B cell (primary cell): Measurements from ENCODE around the gene GLIS1. TPM values are rescaled to one million over a fixed set of nuclear protein-coding genes. Genes with fewer than 3 reads are reported as not detected.

Source experiments
- ATAC-seq: fragments of 200-7000 bp; cut with Tn5 transposase; one replicate; pipeline ENCODE4 v1.10.0; 2021; ENCODE audit warnings: low read depth, mild to moderate bottlenecking, moderate number of reproducible peaks, moderate library complexity
- CTCF ChIA-PET: fragments of 350-600 bp; sonication (Branson Sonifier 250); formaldehyde crosslinking; loops from one replicate; lab custom pipeline; 2021; ENCODE audit warnings: antibody characterized with exemption, inconsistent platforms; lab: Charles Lee
- POLR2A ChIA-PET: fragments of 350-600 bp; sonication (Branson Sonifier 250); formaldehyde crosslinking; loops from one replicate; lab custom pipeline; 2021; ENCODE audit warnings: antibody characterized with exemption; lab: Charles Lee
- DNase-seq: peaks from one replicate; pipeline ENCODE4 v3.0.0; 2013
- H2AFZ ChIP-seq: 2 replicates; pipeline ENCODE4 v1.6.1; 2012; ENCODE audit warnings: mild to moderate bottlenecking, low read depth, low read length; ENCODE audit not compliant: insufficient read depth, poor library complexity, severe bottlenecking
- H3K27ac ChIP-seq, 2 donors: 1 replicate in 1 of 2; 2 replicates in 1 of 2; pipeline ENCODE4 v1.5.1; 2012 to 2013; ENCODE audit warnings: low read length in 2 of 2, mild to moderate bottlenecking in 2 of 2, moderate library complexity in 1 of 2
- H3K27me3 ChIP-seq, 4 experiments: fragments of 200-600 bp in 1 of 4; sonication (generic) in 1 of 4; replicated peaks in 1 of 4; 1 replicate in 2 of 4; 2 replicates in 2 of 4; pipeline versions ENCODE4 v1.6.1 to v1.7.0; 2013 to 2016; ENCODE audit warnings: low read length in 3 of 4, mild to moderate bottlenecking in 2 of 4, mixed read lengths in 1 of 4, moderate library complexity in 1 of 4; ENCODE audit not compliant: insufficient read depth in 4 of 4, control insufficient read depth in 3 of 4; ENCODE audit errors: control extremely low read depth in 1 of 4
- H3K36me3 ChIP-seq, 2 experiments: replicated peaks in 1 of 2; 1 replicate in 1 of 2; 2 replicates in 1 of 2; pipeline versions ENCODE4 v1.6.1 to v1.7.1; 2013; ENCODE audit warnings: low read length in 1 of 2; ENCODE audit not compliant: insufficient read depth in 2 of 2, control insufficient read depth in 1 of 2; ENCODE audit errors: control extremely low read depth in 1 of 2, extremely low read depth in 1 of 2
- H3K4me1 ChIP-seq, 2 donors: fragments of 200-600 bp in 1 of 2; sonication (generic) in 1 of 2; 1 replicate in 1 of 2; 2 replicates in 1 of 2; pipeline versions ENCODE4 v1.5.1 to v1.6.1; 2013 to 2017; ENCODE audit warnings: low read length in 2 of 2; ENCODE audit not compliant: control insufficient read depth in 2 of 2, insufficient read depth in 2 of 2
- H3K4me2 ChIP-seq: replicated peaks from 2 replicates; pipeline ENCODE3; 2012; ENCODE audit warnings: mild to moderate bottlenecking, low read depth, low read length; ENCODE audit not compliant: poor library complexity, severe bottlenecking
- H3K4me3 ChIP-seq, 5 experiments: fragments of 200-600 bp in 1 of 5; sonication (generic) in 1 of 5; 1 replicate in 3 of 5; 2 replicates in 2 of 5; pipeline versions ENCODE4 v1.5.1 to v1.7.0; 2011 to 2016; ENCODE audit warnings: low read length in 4 of 5, mild to moderate bottlenecking in 4 of 5, low read depth in 2 of 5, control low read depth in 1 of 5, moderate library complexity in 1 of 5; ENCODE audit not compliant: insufficient read depth in 1 of 5; ENCODE audit errors: control extremely low read depth in 1 of 5, extremely low read depth in 1 of 5
- H3K79me2 ChIP-seq: fragments of 200-600 bp; sonication (generic); one replicate; pipeline ENCODE4 v1.6.0; 2016; ENCODE audit warnings: low read length; ENCODE audit not compliant: control insufficient read depth, insufficient read depth
- H3K9ac ChIP-seq: fragments of 200-600 bp; sonication (generic); 2 replicates; pipeline ENCODE4 v1.6.1; 2017; ENCODE audit warnings: mild to moderate bottlenecking, low read length, moderate library complexity
- H3K9me3 ChIP-seq, 3 donors: one replicate each; pipeline versions ENCODE4 v1.6.1 to v1.7.1; 2013; ENCODE audit warnings: low read length in 2 of 3; ENCODE audit not compliant: control insufficient read depth in 2 of 3, insufficient read depth in 1 of 3; ENCODE audit errors: control extremely low read depth in 1 of 3
- H4K20me1 ChIP-seq: 2 replicates; pipeline ENCODE4 v1.6.0; 2012; ENCODE audit warnings: mild to moderate bottlenecking, low read length; ENCODE audit not compliant: insufficient read depth, control insufficient read depth, poor library complexity, severe bottlenecking
- H3K27ac Mint-ChIP-seq: one replicate; pipeline ENCODE4 v1.8.0; 2021; ENCODE audit warnings: mixed read lengths
- H3K27me3 Mint-ChIP-seq: one replicate; pipeline ENCODE4 v1.8.0; 2021; ENCODE audit warnings: mixed read lengths
- H3K4me1 Mint-ChIP-seq: one replicate; pipeline ENCODE4 v1.8.0; 2021; ENCODE audit warnings: mixed read lengths
- H3K4me3 Mint-ChIP-seq: one replicate; pipeline ENCODE4 v1.8.0; 2021; ENCODE audit warnings: mixed read lengths
- H3K9me3 Mint-ChIP-seq: one replicate; pipeline ENCODE4 v1.8.0; 2022; ENCODE audit warnings: mixed read lengths; ENCODE audit not compliant: insufficient read depth
- CTCF ChIP-seq: fragments of 200-600 bp; IDR thresholded peaks from one replicate; pipeline ENCODE4 v1.8.0; 2022; ENCODE audit warnings: antibody characterized with exemption, mild to moderate bottlenecking
- EZH2 ChIP-seq: IDR thresholded peaks from 2 replicates; pipeline ENCODE4 v1.6.1; 2012; ENCODE audit warnings: borderline replicate concordance, low read depth, mild to moderate bottlenecking, moderate library complexity, low read length; ENCODE audit not compliant: insufficient read depth, poor library complexity, severe bottlenecking
- WGBS: methylation state at CpG from one replicate; pipeline ENCODE4 v1.1.5; 2013; ENCODE audit warnings: missing lambda C conversion rate; ENCODE audit not compliant: insufficient coverage; 5-methylcytosine and 5-hydroxymethylcytosine counted together
- intact Hi-C: fragments of 100-400 bp; cut with micrococcal nuclease; formaldehyde crosslinking; loops from one replicate; pipeline ENCODE4 v1.10.0; 2022
- polyA plus RNA-seq: library from polyadenylated mRNA; depleted of rRNA; stranded (reverse); fragments of >200 nt; gene quantifications from 2 replicates; pipeline ENCODE4 v1.2.3, GENCODE V29; 2012
- total RNA-seq, 2 donors: library from RNA; stranded (reverse); fragments of 120-200 nt in 1 of 2; gene quantifications; 1 replicate in 1 of 2; 2 replicates in 1 of 2; pipeline versions ENCODE4 v1.2.3 to v1.2.4, GENCODE V29; 2013 to 2022

The GLIS1 gene
- total and polyA plus RNA-seq, 2 donors (not counting 1 experiment from before 2014, with no cell fraction given): not detected

- ChIA-PET POLR2A (no interaction called here), CTCF (no interaction called here)
- Histone ChIP-seq H3K9ac (no peak overlapping the region), H3K36me3 (no peaks in the 10 kb centered on the region), H2AFZ (no peak overlapping the region), H3K27ac (no peak overlapping the region), H4K20me1 (no peaks in the 10 kb centered on the region), H3K9me3 (no peaks in the 10 kb centered on the region), H3K4me2 (no peak overlapping the region), H3K27me3 (peaks cover 0 to 3% (median 0%) of the 10 kb centered on the region in 4 experiments), H3K4me1 (peaks cover 0 to 5% of the 10 kb centered on the region in 2 donors), H3K79me2 (no peaks in the 10 kb centered on the region), H3K4me3 (no peak overlapping the region)
- WGBS: 67% methylated on average over 6 of the region's 15 CpGs
- Mint-ChIP-seq H3K27me3 (peaks cover 25% of the 10 kb centered on the region), H3K9me3 (no peaks in the 10 kb centered on the region), H3K27ac (no peak overlapping the region), H3K4me3 (no peak overlapping the region), H3K4me1 (peaks cover 7% of the 10 kb centered on the region)
- ATAC-seq (no peak), DNase-seq (no peak)
- intact Hi-C loops: no loop called here
- TF ChIP-seq EZH2: no peak
- TF ChIP-seq CTCF: no peak
These were observed 59.8 kb downstream of the GLIS1 start for GRCh38 chr1:53678938-53679825.

GRCh38 chr1:53678507-53678906 is 60.5 kb downstream of the GLIS1 start:
- H3K4me1 ChIP-seq: peaks cover 0 to 5% of the 10 kb centered on the region in 2 donors
- ChIA-PET POLR2A (no interaction called here), CTCF (no interaction called here)
- TF ChIP-seq CTCF (no peak), EZH2 (no peak)
- H4K20me1 ChIP-seq: no peaks in the 10 kb centered on the region
- H3K9ac ChIP-seq: no peak overlapping the region
- H3K9me3 Mint-ChIP-seq: no peaks in the 10 kb centered on the region
- ATAC-seq (no peak), DNase-seq (no peak)
- no peaks in the 10 kb centered on the region for H3K9me3 ChIP-seq
- H3K4me3 ChIP-seq: no peak overlapping the region
- no peak overlapping the region for H3K4me3 Mint-ChIP-seq
- H3K27me3 Mint-ChIP-seq: peaks cover 23% of the 10 kb centered on the region
- intact Hi-C loops: no loop called here
- no peaks in the 10 kb centered on the region for H3K36me3 ChIP-seq
- no peak overlapping the region for H3K4me2 ChIP-seq
- H3K27me3 ChIP-seq: peaks cover 0 to 3% (median 0%) of the 10 kb centered on the region in 4 experiments
- no peak overlapping the region for H3K27ac Mint-ChIP-seq
- peaks cover 7% of the 10 kb centered on the region for H3K4me1 Mint-ChIP-seq
- H3K79me2 ChIP-seq: no peaks in the 10 kb centered on the region
- 83% methylated on average over 2 of the region's 4 CpGs for WGBS
- no peak overlapping the region for H2AFZ ChIP-seq
- no peak overlapping the region for H3K27ac ChIP-seq
